H1 (cell line): ENCODE results near the gene PRICKLE1. TPM values are rescaled to one million over a fixed set of nuclear protein-coding genes. Genes with fewer than 3 reads are reported as not detected.

ENCODE experiments used
- E2F6 ChIP-seq: IDR thresholded peaks from 2 replicates; pipeline ENCODE4 v1.6.1; 2012; ENCODE audit warnings: inconsistent platforms
- RFX5 ChIP-seq: IDR thresholded peaks from 2 replicates; pipeline ENCODE4 v1.6.1; 2011; ENCODE audit warnings: low read depth, low read length, improper control_type of control experiment, borderline replicate concordance
- YY1 ChIP-seq: IDR thresholded peaks from 2 replicates; pipeline ENCODE4 v1.6.1; 2011; ENCODE audit warnings: low read depth, mild to moderate bottlenecking, low read length
- polyA plus RNA-seq, 7 experiments: library from polyadenylated mRNA; depleted of rRNA in 3 of 7; stranded (reverse) in 5 of 7; unstranded in 2 of 7; fragments of >200 nt in 5 of 7; fragments of 200-250 nt in 2 of 7; gene quantifications; 1 replicate in 5 of 7; 2 replicates in 1 of 7; 4 replicates in 1 of 7; pipeline versions ENCODE4 v1.2.1 to v1.2.3, GENCODE V29; 2011 to 2013; ENCODE audit warnings: missing spikeins in 2 of 7, mixed read lengths in 2 of 7
- total RNA-seq: library from RNA; stranded (reverse); fragmentation: NEBNext Ultra II Directional; extraction: Animal tissue kit (Norgen Biotek cat#: 25700); gene quantifications from 2 replicates; pipeline ENCODE4 v1.2.1, GENCODE V29; 2021

PRICKLE1 gene
- total and polyA plus RNA-seq, 2 of the 8 experiments (the other 6 are each of a cell fraction or from before 2014, with no cell fraction given): 14.0 to 22.4 TPM

GRCh38 chr12:42630314-42630713 lies 40.8 kb upstream of the PRICKLE1 start (continued):
- TF ChIP-seq E2F6 (no peak), YY1 (no peak), RFX5 (no peak)
- TF ChIP-seq, all 59 proteins: peak for 0
